ENCODE results near the gene NDUFV3.

GRCh38 chr21:42854246-42855010, 38.7 kb upstream of the NDUFV3 start:
- TF ChIP-seq, protein P1, sequence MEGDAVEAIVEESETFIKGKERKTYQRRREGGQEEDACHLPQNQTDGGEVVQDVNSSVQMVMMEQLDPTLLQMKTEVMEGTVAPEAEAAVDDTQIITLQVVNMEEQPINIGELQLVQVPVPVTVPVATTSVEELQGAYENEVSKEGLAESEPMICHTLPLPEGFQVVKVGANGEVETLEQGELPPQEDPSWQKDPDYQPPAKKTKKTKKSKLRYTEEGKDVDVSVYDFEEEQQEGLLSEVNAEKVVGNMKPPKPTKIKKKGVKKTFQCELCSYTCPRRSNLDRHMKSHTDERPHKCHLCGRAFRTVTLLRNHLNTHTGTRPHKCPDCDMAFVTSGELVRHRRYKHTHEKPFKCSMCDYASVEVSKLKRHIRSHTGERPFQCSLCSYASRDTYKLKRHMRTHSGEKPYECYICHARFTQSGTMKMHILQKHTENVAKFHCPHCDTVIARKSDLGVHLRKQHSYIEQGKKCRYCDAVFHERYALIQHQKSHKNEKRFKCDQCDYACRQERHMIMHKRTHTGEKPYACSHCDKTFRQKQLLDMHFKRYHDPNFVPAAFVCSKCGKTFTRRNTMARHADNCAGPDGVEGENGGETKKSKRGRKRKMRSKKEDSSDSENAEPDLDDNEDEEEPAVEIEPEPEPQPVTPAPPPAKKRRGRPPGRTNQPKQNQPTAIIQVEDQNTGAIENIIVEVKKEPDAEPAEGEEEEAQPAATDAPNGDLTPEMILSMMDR (conservative IDR thresholded peaks at IDR 0.05 in 1 of 2, IDR thresholded peaks at IDR 0.05 in 1 of 2; ENCODE audit: low read depth in 1 of 2, low read length in 2 of 2): no peak
- no peak for TF ChIP-seq EZH2 (IDR thresholded peaks at IDR 0.05; ENCODE audit: low read length, missing control alignments)

Data from fibroblast of lung (primary cell).